GM21390 (cell line): ENCODE results near the gene INPP4B.
"Not testable (repeated sequence)": the region's sequence is repeated elsewhere in the genome, so short reads cannot be mapped to it uniquely, and the experiment has no call there.

Experiments used
- ATAC-seq: cut with Tn5 transposase; IDR thresholded peaks from one replicate; pipeline ENCODE4 v1.9.1; 2021; ENCODE audit not compliant: unreplicated experiment

The INPP4B gene

GRCh38 chr4:142101401-142101800 is 744.7 kb downstream of the INPP4B start:
- ATAC-seq = no peak

DNA sequence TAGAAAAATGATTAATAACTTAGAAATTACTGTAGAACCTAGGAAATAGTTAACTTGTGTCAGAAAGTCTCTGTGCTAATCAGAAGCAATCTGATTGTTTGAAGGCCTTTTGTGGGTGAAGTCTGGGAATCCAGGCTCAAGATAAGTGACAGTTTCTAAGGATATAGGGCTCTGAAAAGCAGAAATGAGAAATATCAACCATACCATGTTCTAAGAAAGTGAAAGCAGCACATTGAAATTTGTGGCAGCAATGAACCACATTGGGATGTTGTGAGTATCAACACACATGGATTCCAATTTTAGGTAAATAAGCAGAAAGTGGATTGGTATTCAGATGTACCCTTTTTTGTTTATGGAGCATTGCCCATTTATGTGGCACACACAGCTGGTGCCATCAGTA is 745.2 kb downstream of the INPP4B start:
- no peak for ATAC-seq

- no peak for ATAC-seq
These were observed 747.1 kb downstream of the INPP4B start for GRCh38 chr4:142098900-142099545.

DNA sequence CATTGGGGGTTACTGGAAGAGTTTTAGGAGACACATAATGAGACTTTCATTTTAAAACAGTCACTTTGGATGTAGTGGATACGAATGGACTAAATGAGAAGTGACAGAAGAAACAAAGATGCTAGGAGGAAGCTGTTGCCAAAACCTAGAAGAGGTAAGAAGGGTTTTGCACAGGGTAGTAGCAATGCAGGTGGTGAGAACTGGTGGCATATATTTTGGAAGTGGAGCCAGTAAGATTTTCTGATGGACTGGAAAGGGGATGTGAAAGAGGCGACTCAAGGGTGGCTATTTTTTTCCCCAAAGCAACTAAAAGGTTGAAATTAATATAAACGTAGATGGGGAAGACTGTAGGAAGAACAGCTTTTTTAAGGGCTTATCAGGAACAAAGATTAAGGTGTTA is 747.7 kb downstream of the INPP4B start:
- no peak for ATAC-seq

DNA sequence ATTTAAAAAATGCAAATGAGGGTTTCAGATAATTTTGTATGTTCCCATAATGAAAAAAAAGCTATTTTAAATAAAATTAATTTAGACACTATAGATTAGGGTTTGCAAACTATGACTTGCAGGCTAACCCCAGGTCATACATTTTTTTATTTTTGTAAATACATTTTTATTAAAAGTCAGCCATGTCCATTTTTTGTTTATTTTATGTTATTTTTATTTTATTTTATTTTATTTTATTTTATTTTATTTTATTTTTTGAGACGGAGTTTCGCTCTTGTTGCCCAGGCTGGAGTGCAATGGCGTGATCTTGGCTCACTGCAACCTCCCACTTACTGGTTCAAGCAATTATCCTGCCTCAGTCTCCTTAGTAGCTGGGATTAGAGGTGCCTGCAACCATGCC is 749.1 kb downstream of the INPP4B start:
- no peak for ATAC-seq

GRCh38 chr4:142095886-142096605 is 750.1 kb downstream of the INPP4B start:
- no peak for ATAC-seq

DNA sequence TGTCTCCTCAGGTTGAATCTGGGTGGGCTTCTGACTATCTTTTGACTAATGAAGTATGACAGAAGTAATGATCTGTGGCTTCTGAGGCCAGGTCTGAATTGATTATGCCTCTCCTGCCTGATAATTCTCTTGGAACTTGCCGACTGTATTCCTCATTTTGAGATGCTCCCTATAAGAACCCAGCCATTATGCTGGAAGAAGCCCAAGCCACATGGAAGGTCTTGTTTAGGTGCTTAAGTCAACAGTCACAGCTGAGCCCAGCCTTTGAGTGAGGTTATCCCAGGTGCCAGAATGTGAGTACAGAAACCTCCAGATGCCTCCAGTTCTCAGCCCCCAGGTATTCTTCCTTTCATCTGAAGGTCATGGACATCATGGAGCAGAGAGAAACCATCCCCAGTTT is 753.2 kb downstream of the INPP4B start:
- no peak for ATAC-seq

DNA sequence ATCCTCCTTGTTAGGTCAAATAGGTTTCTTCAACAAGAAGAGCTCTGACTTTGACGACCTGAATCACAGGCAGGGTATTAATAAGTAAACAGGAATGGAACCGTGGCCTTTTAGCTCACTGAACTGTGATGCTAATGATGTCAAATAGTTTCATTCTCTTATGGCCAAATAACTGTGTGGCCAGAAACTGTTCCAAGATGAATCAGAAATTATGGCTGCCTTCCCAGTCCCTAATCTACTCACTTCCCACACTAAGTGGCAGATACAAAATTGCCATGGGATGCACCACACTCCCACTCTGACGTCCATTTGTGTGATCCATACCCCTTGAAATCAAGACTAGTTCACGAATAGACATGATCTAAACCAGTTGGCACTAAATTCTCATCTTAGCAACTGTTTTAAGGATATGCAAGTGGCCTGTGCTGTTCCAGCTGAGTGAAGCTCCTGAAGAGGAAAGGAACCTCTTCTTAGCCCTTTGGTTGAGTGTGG is 754.4 kb downstream of the INPP4B start:
- no peak for ATAC-seq

GRCh38 chr4:142091085-142091513 is 755.0 kb downstream of the INPP4B start:
- ATAC-seq = no peak

GRCh38 chr4:142088906-142089305 is 757.2 kb downstream of the INPP4B start:
- ATAC-seq = no peak

GRCh38 chr4:142085513-142086292 is 760.4 kb downstream of the INPP4B start:
- ATAC-seq = no peak

DNA sequence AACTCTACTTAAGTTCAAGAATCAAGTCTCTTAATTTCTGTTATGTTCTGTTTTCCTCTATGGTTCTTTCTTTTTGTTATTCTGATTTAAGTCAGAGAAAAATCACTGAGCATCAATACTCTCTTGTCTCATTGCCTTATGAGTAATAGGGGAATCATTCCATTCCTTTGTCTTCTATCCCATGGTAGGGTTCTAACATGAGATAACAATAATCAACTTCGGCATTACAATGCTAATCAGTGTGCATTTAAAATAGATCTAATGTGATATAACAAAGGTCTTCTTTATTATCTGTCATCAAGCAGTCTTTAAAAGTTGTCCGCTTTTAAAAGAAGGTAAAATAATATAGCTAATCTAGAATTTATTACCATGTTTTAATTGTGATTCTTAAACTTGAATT is 762.8 kb downstream of the INPP4B start:
- no peak for ATAC-seq

DNA sequence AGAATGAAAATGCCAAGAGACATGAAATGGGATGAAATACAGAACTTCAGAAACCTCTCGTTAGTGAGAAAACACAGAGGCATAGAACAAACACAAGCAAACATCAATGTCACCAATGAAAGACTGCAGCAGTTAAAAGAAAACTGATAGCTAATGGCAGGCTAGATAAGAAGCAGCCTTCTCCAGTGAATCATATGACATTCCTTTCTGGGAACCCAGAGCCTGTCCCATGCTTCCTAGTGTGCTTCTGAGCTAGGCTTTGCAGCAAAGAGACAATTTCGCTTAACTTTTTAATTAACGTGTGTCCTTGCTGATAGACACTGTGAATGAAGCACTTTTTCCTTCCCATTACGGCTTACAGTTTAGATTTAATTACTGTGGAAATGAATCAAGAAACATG is 765.1 kb downstream of the INPP4B start:
- no peak for ATAC-seq

DNA sequence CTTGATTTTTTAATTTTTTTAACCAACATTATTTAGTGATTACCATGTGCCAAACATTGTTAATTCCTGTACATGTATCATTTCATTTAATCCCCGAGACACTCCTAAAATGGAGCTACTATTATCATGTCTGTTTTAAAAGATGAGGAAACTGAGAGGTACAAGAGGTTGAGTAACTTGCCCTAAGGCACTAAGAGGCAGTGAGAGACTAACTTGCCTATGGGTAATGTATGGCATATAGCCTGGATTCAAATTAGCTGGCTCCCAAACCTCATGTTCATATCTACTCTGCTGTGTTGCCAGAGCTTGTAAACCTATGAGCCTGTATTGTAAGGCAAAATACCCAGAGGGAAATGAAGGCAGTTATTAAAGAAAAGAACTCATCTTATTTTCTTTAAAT is 766.1 kb downstream of the INPP4B start:
- ATAC-seq = no peak

GRCh38 chr4:142077048-142077447 is 769.1 kb downstream of the INPP4B start:
- no peak for ATAC-seq

DNA sequence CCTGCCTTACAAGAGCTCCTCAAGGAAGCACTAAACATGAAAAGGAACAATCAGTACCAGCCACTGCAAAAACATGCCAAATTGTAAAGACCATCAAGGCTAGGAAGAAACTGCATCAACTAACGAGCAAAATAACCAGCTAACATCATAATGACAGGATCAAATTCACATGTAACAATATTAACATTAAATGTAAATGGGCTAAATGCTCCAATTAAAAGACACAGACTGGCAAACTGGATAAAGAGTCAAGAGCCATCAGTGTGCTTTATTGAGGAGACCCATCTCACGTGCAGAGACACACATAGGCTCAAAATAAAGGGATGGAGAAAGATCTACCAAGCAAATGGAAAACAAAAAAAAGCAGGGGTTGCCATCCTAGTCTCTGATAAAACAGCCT is 777.8 kb downstream of the INPP4B start:
- not testable (repeated sequence) for ATAC-seq

GRCh38 chr4:142066562-142066961 is 779.5 kb downstream of the INPP4B start:
- not testable (repeated sequence) for ATAC-seq

DNA sequence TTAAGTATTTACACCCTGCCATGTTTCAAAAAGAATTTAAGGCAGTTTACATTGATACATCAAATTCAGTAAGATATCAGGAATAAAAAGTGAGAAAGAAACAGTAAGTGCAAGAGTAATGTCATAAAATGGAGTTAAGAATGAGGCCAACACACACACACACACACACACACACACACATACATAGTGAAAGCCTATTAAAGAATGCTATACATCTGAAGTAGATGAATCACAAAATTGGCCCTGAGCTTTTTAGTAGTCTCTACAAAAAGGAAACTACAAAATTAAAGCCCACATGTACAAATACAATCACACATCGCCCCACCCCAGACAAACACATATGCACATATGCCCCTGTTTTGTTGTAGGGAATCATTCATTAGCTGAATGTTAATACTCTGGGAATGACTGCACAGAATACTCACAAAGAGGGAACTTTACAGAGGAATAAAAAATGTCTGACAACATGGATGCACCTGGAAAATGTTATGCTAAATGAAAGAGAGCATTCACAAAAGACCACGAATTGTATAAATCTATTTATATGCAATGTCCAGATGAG is 780.9 kb downstream of the INPP4B start:
- no peak for ATAC-seq

DNA sequence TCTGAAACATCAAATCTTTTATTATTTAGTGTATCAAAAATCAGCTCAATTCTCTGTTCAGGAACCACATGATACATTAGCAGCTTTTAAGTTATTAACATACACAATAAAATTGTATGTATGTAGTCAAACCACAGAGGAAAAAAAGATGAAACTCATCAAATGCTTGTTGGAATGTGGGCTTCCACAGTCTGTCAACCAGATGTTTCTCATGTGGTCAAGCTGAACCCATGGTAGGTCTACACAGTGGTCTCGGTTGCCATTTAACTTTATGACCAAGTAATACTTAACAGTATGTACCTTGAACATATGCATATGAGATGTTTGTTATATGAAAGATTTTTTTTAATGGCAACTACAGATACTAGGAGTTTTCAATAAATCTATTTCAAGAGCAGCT is 781.9 kb downstream of the INPP4B start:
- no peak for ATAC-seq

DNA sequence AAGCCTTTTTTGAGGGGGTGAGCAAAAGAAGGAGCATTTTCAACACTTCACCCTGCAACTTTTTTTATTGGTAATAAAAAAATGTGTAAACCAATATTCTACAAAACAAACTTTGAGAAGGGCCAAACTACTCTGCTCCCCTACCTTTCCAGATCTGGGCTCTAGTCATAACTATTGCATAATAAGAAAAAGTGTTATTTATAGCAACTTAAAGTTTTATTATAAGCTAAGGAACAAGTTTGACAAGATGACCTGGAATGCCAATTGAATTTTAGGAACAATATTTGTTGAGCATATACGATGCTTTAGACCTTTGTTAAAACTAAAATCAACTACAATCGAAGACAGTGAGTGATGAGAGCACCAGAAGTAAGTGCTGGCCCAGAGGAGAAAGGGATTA is 800.1 kb downstream of the INPP4B start:
- no peak for ATAC-seq

DNA sequence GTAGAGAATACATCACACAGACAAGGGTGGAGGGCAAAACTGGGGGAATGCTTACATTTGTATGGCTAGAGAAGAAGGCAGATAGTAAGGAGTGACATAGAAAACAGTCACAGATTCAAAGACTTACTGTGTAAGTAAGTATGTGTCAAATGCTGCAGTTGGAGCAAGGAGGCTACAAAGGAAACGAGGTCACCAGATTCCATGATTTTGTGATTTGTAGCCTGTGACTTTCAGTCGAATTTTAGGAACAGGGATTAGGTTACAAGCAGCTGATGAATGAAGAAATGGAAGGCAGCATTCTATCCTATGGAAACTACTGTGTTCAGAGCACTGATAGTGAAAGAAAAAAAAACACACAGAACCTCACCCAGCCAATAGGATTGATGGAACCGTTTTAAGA is 801.8 kb downstream of the INPP4B start:
- no peak for ATAC-seq

DNA sequence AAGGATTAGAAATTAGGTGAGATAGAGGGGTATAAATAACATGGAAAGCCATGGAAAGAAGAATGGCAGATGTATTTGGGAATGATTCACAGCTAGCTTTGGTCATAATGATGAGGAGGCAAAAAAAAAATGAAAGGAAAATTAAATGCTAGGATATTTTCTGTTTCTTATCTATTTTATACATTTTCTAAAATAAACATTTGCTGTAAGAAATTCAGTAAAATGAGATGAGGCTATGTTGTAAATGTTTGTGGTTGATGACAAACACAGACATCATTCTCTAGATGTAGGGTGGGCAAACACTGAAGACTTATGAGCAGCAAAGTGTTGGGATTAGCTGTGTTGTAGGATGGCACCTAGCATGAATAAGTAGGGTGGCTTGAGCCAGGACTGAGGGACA is 802.6 kb downstream of the INPP4B start:
- ATAC-seq = no peak
